Sciatic nerve (tissue), 2 donors: Measurements from ENCODE around the gene CYTH1. TPM values are rescaled to one million over a fixed set of nuclear protein-coding genes. Genes with fewer than 3 reads are reported as not detected.

Experiments used
- ATAC-seq: fragments of 200-7000 bp; cut with Tn5 transposase; one replicate; pipeline ENCODE4 v1.9.1; 2020; ENCODE audit warnings: mild to moderate bottlenecking, moderate library complexity
- DNase-seq: peaks from one replicate; pipeline ENCODE4 v3.0.0-alpha.2; 2020; ENCODE audit warnings: low spot score
- intact Hi-C: fragments of 100-400 bp; cut with DNase I; formaldehyde crosslinking; loops from one replicate; pipeline ENCODE4 v1.14.2; 2022
- total RNA-seq: library from RNA; stranded (reverse); fragmentation: NEBNext Ultra II Directional; extraction: Animal tissue kit (Norgen Biotek cat#: 25700); gene quantifications from one replicate; pipeline ENCODE4 v1.2.1, GENCODE V29; 2021
- donor health status: DM: no; HTN: no; CAD: no.
- donor health status: DM: no; HTN: no; CAD: no.

Gene CYTH1
- total RNA-seq, 1 donor from 2014 or later: 75.9 TPM

- ATAC-seq (no peak), DNase-seq (no peak)
- intact Hi-C loops: no loop called here
These were observed 55.6 kb downstream of the CYTH1 start for GRCh38 chr17:78726513-78726912.

GRCh38 chr17:78725448-78726021 is 56.5 kb downstream of the CYTH1 start:
- intact Hi-C loops: no loop called here
- ATAC-seq (no peak), DNase-seq (no peak)

- no peak for DNase-seq
- intact Hi-C loops: no loop called here
- no peak for ATAC-seq
These were observed 57.1 kb downstream of the CYTH1 start for GRCh38 chr17:78724999-78725398.

GRCh38 chr17:78724544-78724943 is 57.5 kb downstream of the CYTH1 start:
- DNase-seq: no peak
- intact Hi-C loops: no loop called here
- ATAC-seq: no peak

GRCh38 chr17:78723957-78724356 is 58.1 kb downstream of the CYTH1 start:
- ATAC-seq (no peak), DNase-seq (no peak)
- intact Hi-C loops: no loop called here

- intact Hi-C loops: no loop called here
- DNase-seq (peak; percentile 84), ATAC-seq (peak; percentile 91)
These were observed 58.9 kb downstream of the CYTH1 start for GRCh38 chr17:78723001-78723796.

GRCh38 chr17:78722246-78722761 is 59.8 kb downstream of the CYTH1 start:
- intact Hi-C loops: no loop called here
- peak; percentile 8 for ATAC-seq
- DNase-seq: no peak

GRCh38 chr17:78719630-78720298 is 62.3 kb downstream of the CYTH1 start:
- no peak for ATAC-seq
- no peak for DNase-seq
- intact Hi-C loops: no loop called here

- DNase-seq: no peak
- intact Hi-C loops: no loop called here
- ATAC-seq: no peak
These were observed 63.4 kb downstream of the CYTH1 start for GRCh38 chr17:78718575-78719208.

- intact Hi-C loops: no loop called here
- ATAC-seq: peak; percentile 88
- no peak for DNase-seq
These were observed 64.6 kb downstream of the CYTH1 start for GRCh38 chr17:78717431-78717980.

- intact Hi-C loops: no loop called here
These were observed 65.2 kb downstream of the CYTH1 start for GRCh38 chr17:78716814-78717393.

GRCh38 chr17:78716292-78716691 is 65.8 kb downstream of the CYTH1 start:
- no peak for ATAC-seq
- intact Hi-C loops: no loop called here

More at GRCh38 chr17:78716814-78717393, 65.2 kb downstream of the CYTH1 start:
- DNase-seq (peak; percentile 82), ATAC-seq (peak; percentile 87)

GRCh38 chr17:78715876-78716275 is 66.2 kb downstream of the CYTH1 start:
- intact Hi-C loops: no loop called here
- DNase-seq (no peak), ATAC-seq (no peak)

More at GRCh38 chr17:78716292-78716691, 65.8 kb downstream of the CYTH1 start:
- no peak for DNase-seq

GRCh38 chr17:78715000-78715771 is 66.9 kb downstream of the CYTH1 start:
- intact Hi-C loops: no loop called here
- DNase-seq: no peak
- ATAC-seq: no peak

GRCh38 chr17:78714534-78714933 is 67.5 kb downstream of the CYTH1 start:
- no peak for ATAC-seq
- intact Hi-C loops: no loop called here

GRCh38 chr17:78712043-78712442 is 70.0 kb downstream of the CYTH1 start:
- ATAC-seq (no peak), DNase-seq (no peak)
- intact Hi-C loops: no loop called here

More at GRCh38 chr17:78714534-78714933, 67.5 kb downstream of the CYTH1 start:
- no peak for DNase-seq

- ATAC-seq: no peak
- intact Hi-C loops: no loop called here
- DNase-seq: no peak
These were observed 71.5 kb downstream of the CYTH1 start for GRCh38 chr17:78710607-78711006.

- ATAC-seq: no peak
- DNase-seq: no peak
- intact Hi-C loops: loop anchor here (10.0 kb wide), 1 partner anchor 215 kb away; no protein-coding TSS in a partner anchor
These were observed 72.3 kb downstream of the CYTH1 start for GRCh38 chr17:78709751-78710181.
